GM19193 (cell line): ENCODE data around the gene SLC31A1.

Experiments
- POLR2A ChIP-seq: IDR thresholded peaks from 4 replicates; pipeline ENCODE4 v1.6.1; 2011; ENCODE audit not compliant: insufficient read depth, insufficient read length; ENCODE audit errors: extremely low read depth

The SLC31A1 gene

GRCh38 chr9:113221003-113221799 lies at the start of gene SLC31A1, which contains the start of gene FKBP15:
TSS of gene SLC31A1 (plus strand) at chr9:113221544. CDS start at chr9:113256149, 34,605 bp downstream.
TSS of gene FKBP15 (minus strand) at chr9:113221277. CDS start at chr9:113221243, 34 bp downstream.
- peak; percentile 77 for TF ChIP-seq POLR2A

GRCh38 chr9:113173341-113173740 lies 48.0 kb upstream of the SLC31A1 start:
- no peak for TF ChIP-seq POLR2A

GRCh38 chr9:113176803-113177202 lies 44.5 kb upstream of the SLC31A1 start:
- TF ChIP-seq POLR2A, result no peak

- TF ChIP-seq POLR2A, result no peak
Observed at GRCh38 chr9:113177251-113177650, 44.1 kb upstream of the SLC31A1 start.

- TF ChIP-seq POLR2A, result no peak
Observed at GRCh38 chr9:113178087-113178486, 43.3 kb upstream of the SLC31A1 start.

- TF ChIP-seq POLR2A, result no peak
Observed at GRCh38 chr9:113179839-113180238, 41.5 kb upstream of the SLC31A1 start.

GRCh38 chr9:113181165-113181564 lies 40.2 kb upstream of the SLC31A1 start:
- TF ChIP-seq POLR2A, result no peak

- no peak for TF ChIP-seq POLR2A
Observed at GRCh38 chr9:113183956-113184488, 37.3 kb upstream of the SLC31A1 start.

GRCh38 chr9:113184539-113184938 lies 36.8 kb upstream of the SLC31A1 start:
- no peak for TF ChIP-seq POLR2A

- no peak for TF ChIP-seq POLR2A
Observed at GRCh38 chr9:113185271-113185670, 36.1 kb upstream of the SLC31A1 start.

GRCh38 chr9:113186137-113186755 lies 35.1 kb upstream of the SLC31A1 start:
- no peak for TF ChIP-seq POLR2A

GRCh38 chr9:113187929-113188595 lies 33.3 kb upstream of the SLC31A1 start:
- no peak for TF ChIP-seq POLR2A

GRCh38 chr9:113192455-113192854 lies 28.9 kb upstream of the SLC31A1 start:
- TF ChIP-seq POLR2A, result no peak

- TF ChIP-seq POLR2A, result no peak
Observed at GRCh38 chr9:113199683-113200329, 21.5 kb upstream of the SLC31A1 start.

- no peak for TF ChIP-seq POLR2A
Observed at GRCh38 chr9:113205432-113205831, 15.9 kb upstream of the SLC31A1 start.
